ENCODE data around the gene MMAB. TPM values are rescaled to one million over a fixed set of nuclear protein-coding genes. Genes with fewer than 3 reads are reported as not detected.

The MMAB gene
- total and polyA plus RNA-seq, 10 of the 15 experiments (the other 5 are each of a cell fraction or from before 2014, with no cell fraction given): 10.6 to 65.3 (median 45.2) TPM

- Histone ChIP-seq H3K9ac (ENCODE audit: control insufficient read depth, insufficient read depth, low read length) (no peak overlapping the region), H3K36me3 (ENCODE audit: control insufficient read depth in 2 of 2, insufficient read depth in 2 of 2, low read length in 1 of 2) (peaks cover 9 to 10% of the 10 kb centered on the region in 2 experiments), H3K79me2 (ENCODE audit: control insufficient read depth, insufficient read depth, low read length) (no peaks in the 10 kb centered on the region), H2AFZ (ENCODE audit: control insufficient read depth, low read depth, low read length) (no peak overlapping the region), H4K20me1 (ENCODE audit: control insufficient read depth, insufficient read depth) (no peaks in the 10 kb centered on the region), H3K4me2 (ENCODE audit: control insufficient read depth, insufficient read depth) (no peak overlapping the region), H3K4me3 (no peak overlapping the region), H3K27ac (ENCODE audit: control insufficient read depth, insufficient read depth) (no peak overlapping the region), H3K4me1 (ENCODE audit: control insufficient read depth, insufficient read depth, low read length) (no peaks in the 10 kb centered on the region), H3K27me3 (replicated peaks in 1 of 2; ENCODE audit: control insufficient read depth in 2 of 2, insufficient read depth in 2 of 2, low read length in 1 of 2) (no peaks in the 10 kb centered on the region), H3K9me3 (replicated peaks; ENCODE audit: control insufficient read depth, insufficient read depth, low read length) (no peaks in the 10 kb centered on the region)
- ChIA-PET POLR2A (no interaction called here), SMC1A (ENCODE audit: uncharacterized antibody, unreplicated experiment) (interaction anchor here (1.4 kb wide), 1 partner anchor 16 kb away, joined by 3 read pairs; no protein-coding TSS in a partner anchor), RAD21 (ENCODE audit: unreplicated experiment) (no interaction called here), CTCF (interaction anchor here (1.3 kb wide), 1 partner anchor 296 kb away, joined by 3 read pairs; no protein-coding TSS in a partner anchor)
- no peak for ATAC-seq
- intact Hi-C loops (cut with micrococcal nuclease; ENCODE audit: unreplicated experiment) (no loop called here), in situ Hi-C loops (cut with MboI) (no loop called here)
- no peak for TF ChIP-seq TCF12 (IDR thresholded peaks at IDR 0.05; ENCODE audit: low read depth, low read length)
- TF ChIP-seq HDGF (IDR thresholded peaks at IDR 0.05): no peak
- no peak for TF ChIP-seq WRNIP1 (IDR thresholded peaks at IDR 0.05; ENCODE audit: borderline replicate concordance, low read depth, low read length)
- TF ChIP-seq MTA2 (IDR thresholded peaks at IDR 0.05; ENCODE audit: low read depth): no peak
- no peak for TF ChIP-seq ATF7 (IDR thresholded peaks at IDR 0.05; ENCODE audit: low read depth)
- no peak for TF ChIP-seq RUNX3 (IDR thresholded peaks at IDR 0.05; ENCODE audit: low read length)
- no peak for TF ChIP-seq POLR2AphosphoS2 (IDR thresholded peaks at IDR 0.05; ENCODE audit: low read depth, low read length)
- TF ChIP-seq RCOR1 (conservative IDR thresholded peaks at IDR 0.05; ENCODE audit: low read depth, low read length): no peak
- TF ChIP-seq RAD21 (IDR thresholded peaks at IDR 0.05; ENCODE audit: insufficient read depth, low read depth, low read length): no peak
- BruUV-seq (replicated peaks): no TSS peak
- no peak for FAIRE-seq
- WGBS (ENCODE audit: insufficient coverage, insufficient replicate concordance, low lambda C conversion rate, missing lambda C conversion rate): 94% methylated on average over 15 of the region's 15 CpGs
- no peak for DNase-seq (ENCODE audit: low read depth, low spot score)
Observed at GRCh38 chr12:109510196-109510595, 63.1 kb downstream of the MMAB start.

- no peak for DNase-seq (ENCODE audit: low read depth, low spot score)
Observed at GRCh38 chr12:109504068-109504467, 69.2 kb downstream of the MMAB start.

More at GRCh38 chr12:109504068-109504467, 69.2 kb downstream of the MMAB start:
- Histone ChIP-seq H4K20me1 (ENCODE audit: control insufficient read depth, insufficient read depth) (no peaks in the 10 kb centered on the region), H3K9me3 (replicated peaks; ENCODE audit: control insufficient read depth, insufficient read depth, low read length) (no peaks in the 10 kb centered on the region), H3K9ac (ENCODE audit: control insufficient read depth, insufficient read depth, low read length) (no peak overlapping the region), H3K79me2 (ENCODE audit: control insufficient read depth, insufficient read depth, low read length) (no peaks in the 10 kb centered on the region), H3K36me3 (ENCODE audit: control insufficient read depth in 2 of 2, insufficient read depth in 2 of 2, low read length in 1 of 2) (peaks cover 3 to 29% of the 10 kb centered on the region in 2 experiments), H3K4me3 (no peak overlapping the region), H3K4me1 (ENCODE audit: control insufficient read depth, insufficient read depth, low read length) (no peaks in the 10 kb centered on the region), H3K4me2 (ENCODE audit: control insufficient read depth, insufficient read depth) (no peak overlapping the region), H2AFZ (ENCODE audit: control insufficient read depth, low read depth, low read length) (no peak overlapping the region), H3K27ac (ENCODE audit: control insufficient read depth, insufficient read depth) (no peak overlapping the region), H3K27me3 (replicated peaks in 1 of 2; ENCODE audit: control insufficient read depth in 2 of 2, insufficient read depth in 2 of 2, low read length in 1 of 2) (no peaks in the 10 kb centered on the region)
- ATAC-seq (no peak), FAIRE-seq (no peak)
- no TSS peak for BruUV-seq (replicated peaks)
- ChIA-PET SMC1A (ENCODE audit: uncharacterized antibody, unreplicated experiment) (no interaction called here), RAD21 (ENCODE audit: unreplicated experiment) (no interaction called here), CTCF (no interaction called here), POLR2A (interaction anchor here (0.6 kb wide), 1 partner anchor 72 kb away, joined by 6 read pairs; no protein-coding TSS in a partner anchor)
- in situ Hi-C loops (cut with MboI): no loop called here
- WGBS (ENCODE audit: insufficient coverage, insufficient replicate concordance, low lambda C conversion rate, missing lambda C conversion rate): 95% methylated on average over 1 of the region's 1 CpG
- TF ChIP-seq EZH2 (IDR thresholded peaks at IDR 0.05; ENCODE audit: borderline replicate concordance, control insufficient read depth, low read depth, low read length) (no peak), ATF3 (IDR thresholded peaks at IDR 0.05; ENCODE audit: borderline replicate concordance, extremely low read depth, low read depth, low read length) (no peak)
- intact Hi-C loops (cut with micrococcal nuclease; ENCODE audit: unreplicated experiment): no loop called here

All from GM12878 (cell line).